ENCODE results near the gene DEPDC4. TPM values are rescaled to one million over a fixed set of nuclear protein-coding genes. Genes with fewer than 3 reads are reported as not detected.

Gene DEPDC4
- total RNA-seq, 3 donors from 2014 or later (not counting 1 experiment from before 2014, with no cell fraction given), result 0.16 TPM; not detected in 2

DNA sequence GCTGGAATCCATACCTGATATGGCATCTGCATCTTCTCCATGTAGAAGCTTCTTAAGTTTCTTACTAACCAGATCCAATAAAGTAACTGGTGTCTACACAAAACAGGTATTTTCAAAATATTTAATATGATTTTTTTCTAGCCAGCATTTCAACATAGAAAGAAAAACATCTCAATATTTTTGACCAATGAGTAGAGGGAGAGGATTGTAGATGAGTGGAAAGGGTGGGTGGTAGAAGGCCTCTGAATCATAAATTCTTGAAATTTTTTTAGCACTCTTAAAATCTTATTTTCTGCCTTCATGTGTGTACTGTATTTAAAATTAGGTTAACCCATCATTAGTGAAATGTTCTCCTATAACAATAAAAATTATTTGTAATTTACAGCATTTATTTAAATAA is 18.0 kb downstream of the DEPDC4 start:
- intact Hi-C loops (cut with micrococcal nuclease), result no loop called here
- Mint-ChIP-seq H3K27me3 (ENCODE audit: low read depth in 2 of 2) (peaks cover 0 to 2% of the 10 kb centered on the region in 2 donors), H3K27ac (no peak overlapping the region), H3K4me1 (no peaks in the 10 kb centered on the region), H3K36me3 (no peaks in the 10 kb centered on the region), H3K9me3 (no peaks in the 10 kb centered on the region), H3K4me3 (no peak overlapping the region)
- no peaks in the 10 kb centered on the region for H3K36me3 ChIP-seq (ENCODE audit: control insufficient read depth, insufficient read depth, low read length)
- H3K4me1 ChIP-seq (ENCODE audit: control insufficient read depth, insufficient read depth, low read length), result no peaks in the 10 kb centered on the region
- ATAC-seq (no peak), DNase-seq (no peak)
- H3K27ac ChIP-seq (ENCODE audit: low read length), result no peak overlapping the region
- no peak overlapping the region for H3K4me3 ChIP-seq (ENCODE audit: low read length)
- TF ChIP-seq, protein P1, sequence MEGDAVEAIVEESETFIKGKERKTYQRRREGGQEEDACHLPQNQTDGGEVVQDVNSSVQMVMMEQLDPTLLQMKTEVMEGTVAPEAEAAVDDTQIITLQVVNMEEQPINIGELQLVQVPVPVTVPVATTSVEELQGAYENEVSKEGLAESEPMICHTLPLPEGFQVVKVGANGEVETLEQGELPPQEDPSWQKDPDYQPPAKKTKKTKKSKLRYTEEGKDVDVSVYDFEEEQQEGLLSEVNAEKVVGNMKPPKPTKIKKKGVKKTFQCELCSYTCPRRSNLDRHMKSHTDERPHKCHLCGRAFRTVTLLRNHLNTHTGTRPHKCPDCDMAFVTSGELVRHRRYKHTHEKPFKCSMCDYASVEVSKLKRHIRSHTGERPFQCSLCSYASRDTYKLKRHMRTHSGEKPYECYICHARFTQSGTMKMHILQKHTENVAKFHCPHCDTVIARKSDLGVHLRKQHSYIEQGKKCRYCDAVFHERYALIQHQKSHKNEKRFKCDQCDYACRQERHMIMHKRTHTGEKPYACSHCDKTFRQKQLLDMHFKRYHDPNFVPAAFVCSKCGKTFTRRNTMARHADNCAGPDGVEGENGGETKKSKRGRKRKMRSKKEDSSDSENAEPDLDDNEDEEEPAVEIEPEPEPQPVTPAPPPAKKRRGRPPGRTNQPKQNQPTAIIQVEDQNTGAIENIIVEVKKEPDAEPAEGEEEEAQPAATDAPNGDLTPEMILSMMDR (IDR thresholded peaks at IDR 0.05), result no peak
- H3K9me3 ChIP-seq (ENCODE audit: control insufficient read depth, insufficient read depth, low read length), result no peaks in the 10 kb centered on the region
- no peaks in the 10 kb centered on the region for H3K27me3 ChIP-seq (ENCODE audit: control insufficient read depth, insufficient read depth, low read length)

DNA sequence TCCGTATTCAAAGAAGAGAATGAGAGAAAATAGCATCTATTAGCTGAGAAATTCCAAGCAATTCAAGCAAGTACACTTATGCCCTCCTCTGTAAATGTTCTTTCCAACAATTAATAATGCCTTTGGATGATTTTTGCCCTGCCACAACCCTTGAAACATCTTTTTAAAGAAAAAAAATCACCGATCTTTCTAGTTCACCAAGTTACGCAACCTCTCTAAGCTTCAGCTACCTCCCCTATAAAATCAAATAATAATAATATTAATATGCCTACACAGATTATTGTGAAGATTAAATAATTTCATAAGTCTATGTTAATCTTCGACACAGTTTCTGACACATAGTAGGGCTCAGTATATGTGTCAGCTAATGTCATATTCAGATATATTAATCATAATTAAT is 19.1 kb downstream of the DEPDC4 start:
- Mint-ChIP-seq H3K36me3 (no peaks in the 10 kb centered on the region), H3K9me3 (no peaks in the 10 kb centered on the region), H3K27ac (no peak overlapping the region), H3K4me1 (no peaks in the 10 kb centered on the region), H3K4me3 (no peak overlapping the region), H3K27me3 (ENCODE audit: low read depth in 2 of 2) (peaks cover 0 to 2% of the 10 kb centered on the region in 2 donors)
- H3K4me1 ChIP-seq (ENCODE audit: control insufficient read depth, insufficient read depth, low read length), result no peaks in the 10 kb centered on the region
- TF ChIP-seq, protein P1 (IDR thresholded peaks at IDR 0.05), result no peak
- DNase-seq (no peak), ATAC-seq (no peak)
- H3K27ac ChIP-seq (ENCODE audit: low read length), result no peak overlapping the region
- 83% methylated on average over 1 of the region's 4 CpGs for WGBS (ENCODE audit: insufficient coverage)
- no peaks in the 10 kb centered on the region for H3K27me3 ChIP-seq (ENCODE audit: control insufficient read depth, insufficient read depth, low read length)
- no peak overlapping the region for H3K4me3 ChIP-seq (ENCODE audit: low read length)
- H3K9me3 ChIP-seq (ENCODE audit: control insufficient read depth, insufficient read depth, low read length), result no peaks in the 10 kb centered on the region
- intact Hi-C loops (cut with micrococcal nuclease), result no loop called here
- no peaks in the 10 kb centered on the region for H3K36me3 ChIP-seq (ENCODE audit: control insufficient read depth, insufficient read depth, low read length)

DNA sequence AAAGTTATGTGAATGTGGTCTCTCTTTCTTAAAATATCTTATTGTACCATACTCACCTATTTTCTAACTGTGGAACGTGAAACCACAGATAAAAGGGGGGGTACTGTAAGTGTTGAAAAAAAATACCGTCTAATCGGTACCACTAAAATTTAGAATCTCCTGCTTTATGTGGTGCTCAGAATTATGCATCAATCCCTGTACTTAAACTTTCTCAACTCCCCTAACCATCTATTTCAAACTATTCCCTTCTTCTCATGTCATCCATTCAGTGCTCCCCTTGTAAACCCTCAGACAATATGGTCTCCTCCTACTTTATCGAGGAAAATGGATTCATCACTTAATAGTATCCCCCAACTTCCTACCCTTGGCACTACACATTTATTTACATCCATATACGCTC is 23.7 kb downstream of the DEPDC4 start:
- H3K36me3 Mint-ChIP-seq, result no peaks in the 10 kb centered on the region
- H3K4me3 Mint-ChIP-seq, result no peak overlapping the region
- Histone ChIP-seq H3K27ac (ENCODE audit: low read length) (no peak overlapping the region), H3K36me3 (ENCODE audit: control insufficient read depth, insufficient read depth, low read length) (no peaks in the 10 kb centered on the region), H3K9me3 (ENCODE audit: control insufficient read depth, insufficient read depth, low read length) (no peaks in the 10 kb centered on the region), H3K27me3 (ENCODE audit: control insufficient read depth, insufficient read depth, low read length) (no peaks in the 10 kb centered on the region), H3K4me3 (ENCODE audit: low read length) (no peak overlapping the region), H3K4me1 (ENCODE audit: control insufficient read depth, insufficient read depth, low read length) (no peaks in the 10 kb centered on the region)
- H3K27me3 Mint-ChIP-seq (ENCODE audit: low read depth in 2 of 2), result no peaks in the 10 kb centered on the region
- H3K9me3 Mint-ChIP-seq, result no peaks in the 10 kb centered on the region
- 69% methylated on average over 4 of the region's 5 CpGs for WGBS (ENCODE audit: insufficient coverage)
- H3K27ac Mint-ChIP-seq, result no peak overlapping the region
- DNase-seq (no peak), ATAC-seq (no peak)
- no peaks in the 10 kb centered on the region for H3K4me1 Mint-ChIP-seq
- TF ChIP-seq, protein P1 (IDR thresholded peaks at IDR 0.05), result no peak
- intact Hi-C loops (cut with micrococcal nuclease), result no loop called here

DNA sequence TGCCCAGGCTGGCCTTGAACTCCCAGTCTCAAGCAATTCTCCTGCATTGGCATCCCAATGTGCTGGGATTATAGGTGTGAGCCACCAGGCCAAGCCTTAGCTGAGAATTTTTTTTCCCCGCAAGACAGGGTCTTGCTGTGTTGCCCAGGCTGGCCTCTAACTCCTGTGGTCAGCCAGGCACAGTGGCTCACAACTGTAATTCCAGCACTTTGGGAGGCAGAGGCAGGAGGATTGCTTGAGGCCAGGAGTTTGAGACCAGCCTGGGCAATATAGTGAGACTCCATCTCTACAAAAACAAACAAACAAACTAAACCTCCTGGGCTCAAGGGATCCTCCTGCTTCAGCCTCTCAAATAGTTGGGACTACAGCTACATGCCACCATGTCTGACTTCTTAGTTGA is 27.3 kb downstream of the DEPDC4 start:
- intact Hi-C loops (cut with micrococcal nuclease), result loop anchor here (10.0 kb wide), 1 partner anchor 435 kb away; no protein-coding TSS in a partner anchor
- no peaks in the 10 kb centered on the region for H3K27me3 ChIP-seq (ENCODE audit: control insufficient read depth, insufficient read depth, low read length)
- H3K27me3 Mint-ChIP-seq (ENCODE audit: low read depth in 2 of 2), result no peaks in the 10 kb centered on the region
- WGBS (ENCODE audit: insufficient coverage), result 92% methylated on average over 1 of the region's 1 CpG
- H3K9me3 ChIP-seq (ENCODE audit: control insufficient read depth, insufficient read depth, low read length), result no peaks in the 10 kb centered on the region
- H3K4me3 ChIP-seq (ENCODE audit: low read length), result no peak overlapping the region
- no peaks in the 10 kb centered on the region for H3K36me3 ChIP-seq (ENCODE audit: control insufficient read depth, insufficient read depth, low read length)
- no peaks in the 10 kb centered on the region for H3K9me3 Mint-ChIP-seq
- ATAC-seq, result no peak
- no peaks in the 10 kb centered on the region for H3K4me1 Mint-ChIP-seq
- no peak overlapping the region for H3K27ac ChIP-seq (ENCODE audit: low read length)
- H3K36me3 Mint-ChIP-seq, result no peaks in the 10 kb centered on the region
- no peaks in the 10 kb centered on the region for H3K4me1 ChIP-seq (ENCODE audit: control insufficient read depth, insufficient read depth, low read length)
- no peak overlapping the region for H3K4me3 Mint-ChIP-seq
- TF ChIP-seq, protein P1 (IDR thresholded peaks at IDR 0.05), result no peak
- no peak overlapping the region for H3K27ac Mint-ChIP-seq
- DNase-seq, result no peak

Measured in natural killer cell (primary cell).